Stimulated activated CD8-positive, alpha-beta memory T cell treated with anti-CD3 and anti-CD28 coated beads, Interleukin-7, amount 100 ng/mL, for 4 hours (primary cell): ENCODE results near the gene FGB.

Experiments used
- DNase-seq, 2 donors: peaks; one replicate each; pipeline ENCODE4 v3.0.0-alpha.2; 2020; ENCODE audit warnings: low read depth in 2 of 2

The FGB gene

GRCh38 chr4:154562697-154563254, at the start of gene FGB:
Gene FGB, plus strand, starts transcription at chr4:154563011. Its CDS starts 8 bp downstream, at chr4:154563019.
- no peak for DNase-seq

DNA sequence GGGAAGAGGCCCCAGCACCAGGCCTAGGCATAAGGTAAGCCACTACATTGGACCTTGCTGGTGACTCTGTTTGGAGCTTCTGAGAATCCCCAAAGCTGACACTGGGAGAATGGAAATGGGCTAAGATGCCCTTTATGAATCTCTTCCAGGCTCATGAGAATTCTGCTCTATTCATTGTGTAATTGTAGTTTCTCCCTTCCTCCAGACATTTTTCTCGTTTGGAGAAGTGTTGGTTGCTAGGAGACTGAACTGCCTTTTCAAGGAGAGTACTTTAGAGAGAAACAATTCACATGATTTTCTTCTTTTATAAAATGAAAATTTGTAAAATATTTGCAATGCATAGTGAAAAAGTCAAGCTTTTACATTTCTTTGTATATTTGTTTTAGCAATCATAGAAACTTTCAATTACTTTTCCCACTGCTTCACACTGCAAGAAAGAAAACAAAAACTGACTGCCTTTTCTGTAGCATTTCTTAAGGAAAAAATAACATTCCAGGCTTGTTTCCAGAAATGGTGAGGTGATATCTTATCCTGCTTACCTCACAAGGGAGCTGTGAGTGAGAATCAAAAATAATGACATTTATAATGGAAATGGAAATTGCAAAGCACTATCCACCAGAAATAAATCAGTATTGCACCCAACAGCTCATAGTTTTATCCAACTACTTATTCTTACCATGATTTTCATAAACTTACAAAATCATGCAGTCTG, 46.3 kb upstream of the FGB start:
- DNase-seq, result no peak

DNA sequence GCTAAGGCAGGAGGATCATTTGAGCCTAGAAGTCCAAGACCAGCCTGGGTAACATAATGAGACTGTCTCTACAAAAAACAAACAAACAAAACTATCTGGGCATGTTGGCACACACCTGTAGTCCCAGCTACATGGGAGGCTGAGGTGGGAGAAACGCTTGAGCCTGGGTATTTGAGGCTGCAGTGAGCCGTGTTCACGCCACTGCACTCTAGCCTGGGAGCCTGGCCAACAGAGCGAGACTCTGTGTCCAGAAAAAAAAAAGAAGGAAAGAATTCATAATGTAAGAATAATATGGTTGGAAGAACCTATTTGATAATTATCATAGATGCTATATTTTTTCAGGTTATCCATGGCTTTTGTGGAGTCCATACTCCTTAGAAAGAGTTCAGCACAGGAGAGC, 45.2 kb upstream of the FGB start:
- DNase-seq, result no peak

- no peak for DNase-seq
Observed at GRCh38 chr4:154519214-154519613, 43.6 kb upstream of the FGB start.

- DNase-seq, result no peak
Observed at GRCh38 chr4:154521607-154522006, 41.2 kb upstream of the FGB start.

DNA sequence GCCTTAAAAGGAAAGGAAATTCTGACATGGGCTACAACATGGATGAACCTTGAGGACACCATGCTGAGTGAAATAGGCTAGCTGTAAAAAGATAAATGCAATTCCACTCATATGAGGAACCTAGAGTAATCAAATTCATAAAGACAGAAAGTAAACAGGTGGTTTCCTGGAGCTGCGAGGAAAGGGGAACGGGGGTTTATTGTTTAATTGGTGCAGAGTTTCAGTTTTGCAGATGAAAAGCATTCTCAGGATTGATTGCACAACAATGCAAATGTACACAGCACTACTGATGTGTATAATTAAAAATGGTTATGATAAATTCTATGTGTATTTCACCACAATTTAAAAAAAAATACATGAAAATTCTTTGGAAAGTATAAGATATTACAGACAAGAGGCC, 36.7 kb upstream of the FGB start:
- no peak for DNase-seq

DNA sequence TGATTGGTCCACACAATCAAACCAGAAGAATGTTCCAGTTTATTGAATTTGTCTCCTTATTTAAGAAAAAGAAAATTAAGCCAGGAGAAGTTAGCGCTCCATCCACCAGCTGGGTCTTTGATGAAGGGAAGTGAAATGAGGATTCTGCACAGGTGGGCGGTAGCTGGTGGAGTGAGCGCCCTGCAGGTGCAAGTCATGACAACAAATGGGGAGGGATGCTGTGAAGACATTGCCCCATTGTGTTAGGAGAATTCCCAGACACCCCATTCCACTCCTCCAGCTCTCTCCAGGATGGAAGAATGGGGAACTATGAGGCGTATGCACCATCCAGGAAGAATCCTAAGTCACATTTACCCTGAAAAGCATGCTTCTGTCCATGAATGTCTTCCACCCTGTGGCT, 35.5 kb upstream of the FGB start:
- DNase-seq, result no peak

DNA sequence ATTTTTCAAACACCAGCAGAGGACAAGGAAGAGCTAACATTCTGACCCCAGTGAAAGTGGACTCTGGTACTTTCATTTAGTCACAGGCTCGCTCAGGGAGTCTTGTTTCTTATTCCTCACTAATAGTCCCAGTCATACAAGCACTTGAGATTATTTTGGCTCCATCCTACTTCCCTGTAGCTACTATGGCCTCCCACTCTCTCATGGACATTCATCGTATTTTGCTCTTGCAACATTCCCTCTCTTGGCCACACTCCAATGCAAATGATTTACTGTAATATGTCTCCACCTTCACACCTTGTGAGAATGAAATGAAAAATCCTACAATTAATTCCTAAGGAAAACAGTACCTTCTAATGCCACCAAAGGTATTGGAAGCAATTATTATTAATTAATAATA, 33.9 kb upstream of the FGB start:
- no peak for DNase-seq

- DNase-seq, result no peak
Observed at GRCh38 chr4:154529728-154530519, 32.9 kb upstream of the FGB start.

DNA sequence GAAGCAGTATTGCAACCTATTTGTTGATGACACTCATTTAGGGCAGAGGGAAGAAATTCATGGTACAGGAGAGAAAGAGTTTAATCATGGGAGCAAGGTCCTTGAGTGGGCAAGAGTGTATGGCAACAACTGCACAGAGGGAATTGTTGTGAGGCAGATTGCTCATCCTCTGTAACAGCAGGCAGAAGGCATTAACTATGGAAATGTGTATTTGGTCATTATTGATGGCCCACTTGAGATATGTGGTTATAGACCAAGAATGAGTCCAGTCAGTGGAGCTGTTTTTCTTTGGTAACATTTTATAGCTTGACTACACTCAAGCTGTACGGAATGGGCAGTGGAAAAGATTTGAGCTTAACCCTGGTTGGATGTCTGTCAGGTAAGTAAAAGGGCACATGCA, 28.5 kb upstream of the FGB start:
- no peak for DNase-seq

GRCh38 chr4:154542271-154542879, 20.4 kb upstream of the FGB start:
- no peak for DNase-seq

DNA sequence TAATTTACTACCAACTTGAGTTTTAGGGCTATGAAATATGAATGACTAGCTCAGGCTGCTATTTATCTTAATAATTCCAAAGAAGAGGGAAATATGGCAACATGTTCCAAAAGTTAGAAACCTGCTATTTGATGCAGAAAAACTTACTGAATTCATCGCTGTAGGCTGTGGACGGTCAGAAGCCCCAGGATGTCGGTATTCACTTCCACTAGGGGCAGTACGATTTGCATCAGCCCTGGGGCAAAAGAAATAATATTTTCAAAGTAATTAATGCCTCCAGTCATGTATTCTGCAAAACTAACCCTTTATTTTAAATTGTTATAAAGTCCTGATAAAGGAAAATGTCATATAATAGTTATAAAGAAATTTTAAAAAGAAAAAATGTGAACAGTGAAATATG, 17.1 kb upstream of the FGB start:
- DNase-seq, result no peak

DNA sequence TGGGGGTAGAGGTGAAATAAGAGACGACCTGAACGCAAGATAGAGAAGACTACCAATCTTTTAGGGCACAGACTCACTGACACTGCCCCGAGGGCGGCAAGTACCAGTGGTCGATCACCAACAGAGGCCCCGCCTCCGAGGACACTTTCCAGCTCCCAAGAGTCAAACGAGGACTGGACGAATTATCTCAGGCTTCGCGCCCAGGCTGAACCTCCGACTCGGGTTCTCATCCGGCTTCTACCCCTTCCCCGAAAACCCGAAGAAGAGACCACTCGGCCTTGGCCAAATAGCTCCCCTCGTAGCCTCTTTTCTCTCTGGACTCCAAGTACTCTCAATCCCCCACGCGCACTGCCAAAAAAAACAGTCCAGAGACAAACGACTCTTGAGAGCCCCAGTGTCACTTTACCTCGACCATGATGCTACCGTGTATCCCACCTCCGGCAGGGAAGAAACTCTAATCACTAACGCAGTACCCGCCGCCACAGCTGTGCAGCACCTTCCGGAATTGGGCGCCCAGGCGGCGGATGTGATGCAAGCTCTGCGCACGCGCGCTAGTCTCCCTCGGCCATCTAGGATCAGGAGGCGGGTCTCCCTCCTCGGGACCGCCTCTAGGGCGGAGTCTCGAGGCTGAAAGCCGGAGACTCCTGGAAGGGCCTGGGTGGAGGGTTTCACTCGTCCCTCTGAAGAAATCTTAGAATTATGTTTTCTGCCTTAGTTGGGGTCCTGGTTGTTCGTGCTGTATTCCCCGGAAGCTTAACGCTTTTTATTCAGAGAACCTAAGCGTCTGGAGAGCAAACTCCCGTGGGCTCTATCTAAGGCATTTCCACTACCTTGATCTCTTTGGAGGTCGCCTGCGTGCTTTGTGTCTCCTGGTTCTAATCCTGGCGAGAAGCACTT, 12.7 kb upstream of the FGB start, which contains the start of gene PLRG1:
TSS of gene PLRG1 (minus strand) at position 507 of the 897 bp plus-strand sequence. CDS start at position 415, 92 bp downstream.
- DNase-seq, result peak; percentile 91 to 94

- peak; percentile 47 to 58 for DNase-seq
Observed at GRCh38 chr4:154551872-154552686, 10.7 kb upstream of the FGB start.

DNA sequence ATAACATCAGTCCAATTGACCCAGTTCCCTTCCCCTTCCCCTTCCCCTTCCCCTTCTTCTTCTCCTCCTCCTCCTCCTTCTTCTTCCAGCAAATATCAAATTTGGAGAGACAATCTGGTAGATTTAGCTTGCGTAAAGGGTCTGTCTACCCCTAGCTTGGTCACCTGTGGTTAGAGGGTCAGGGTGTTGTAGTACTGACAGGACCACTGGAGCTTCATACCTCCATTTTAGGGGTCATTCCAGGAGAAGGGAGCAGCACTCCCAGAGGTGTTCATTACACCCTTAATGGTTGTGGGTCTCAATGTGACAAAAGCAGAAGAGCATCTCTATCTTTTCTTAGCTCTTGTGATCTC, 3.7 kb upstream of the FGB start:
- DNase-seq, result no peak

DNA sequence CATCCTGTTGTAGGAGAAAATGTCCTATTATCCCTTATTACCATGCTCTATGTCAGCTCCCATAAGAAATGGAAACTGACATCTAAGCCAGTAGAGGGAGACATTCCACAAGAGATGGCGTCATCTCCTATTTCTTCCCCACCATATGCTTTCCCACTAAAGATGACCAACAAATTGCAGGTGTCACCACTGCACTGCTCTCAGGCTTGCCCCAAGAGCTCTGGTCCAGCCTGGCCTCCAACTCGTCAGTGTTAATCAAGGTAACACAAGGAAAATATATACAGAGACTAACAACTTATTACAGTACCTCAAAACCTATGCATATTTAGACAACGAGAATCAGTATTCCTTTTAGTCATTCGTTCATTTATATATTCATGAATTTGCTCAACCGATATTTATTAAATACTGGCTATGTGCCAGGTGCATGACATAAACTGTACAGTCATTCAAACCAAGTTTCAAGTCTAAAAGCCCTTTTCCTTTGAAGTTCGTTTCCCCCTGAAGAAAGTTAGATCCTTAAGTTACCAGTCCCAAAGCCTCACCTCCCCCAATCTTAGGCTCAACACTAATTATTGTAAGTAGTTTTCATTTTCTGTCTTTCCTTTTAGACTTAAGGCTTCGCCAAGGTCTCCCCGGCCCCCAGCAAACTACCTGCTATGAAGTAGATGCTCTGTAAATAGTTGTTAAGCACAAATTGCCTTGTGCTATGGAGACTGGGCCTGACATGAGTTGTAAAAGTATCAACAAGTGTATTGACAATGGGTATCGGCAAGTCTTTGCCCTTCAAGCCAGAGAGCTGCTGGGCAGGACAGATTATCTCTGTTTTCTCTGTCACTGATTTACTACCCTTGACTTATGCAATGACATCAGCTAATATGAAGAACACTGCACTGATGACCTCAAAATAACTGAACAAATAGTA, 3.1 kb upstream of the FGB start:
- no peak for DNase-seq

GRCh38 chr4:154560419-154560801, 2.4 kb upstream of the FGB start:
- DNase-seq, result no peak

DNA sequence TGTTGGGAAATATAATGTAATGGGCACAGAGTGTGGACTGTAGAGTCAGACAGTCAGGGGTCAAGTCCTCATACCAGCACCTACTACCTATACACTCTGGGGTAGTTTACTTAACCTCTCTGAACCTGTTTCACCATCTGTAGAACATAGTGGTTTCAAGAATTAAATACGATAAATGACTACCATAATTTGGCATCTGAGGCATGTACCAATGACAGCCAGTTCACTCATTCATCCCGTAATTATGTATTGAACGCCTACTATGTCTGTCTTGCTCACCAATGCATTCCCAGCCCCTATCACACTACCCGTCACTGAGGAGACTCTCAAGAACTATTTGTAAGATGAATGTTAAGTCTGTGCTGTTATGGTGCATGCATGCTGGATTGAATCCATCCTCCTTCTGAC, 2.0 kb upstream of the FGB start:
- DNase-seq, result no peak

DNA sequence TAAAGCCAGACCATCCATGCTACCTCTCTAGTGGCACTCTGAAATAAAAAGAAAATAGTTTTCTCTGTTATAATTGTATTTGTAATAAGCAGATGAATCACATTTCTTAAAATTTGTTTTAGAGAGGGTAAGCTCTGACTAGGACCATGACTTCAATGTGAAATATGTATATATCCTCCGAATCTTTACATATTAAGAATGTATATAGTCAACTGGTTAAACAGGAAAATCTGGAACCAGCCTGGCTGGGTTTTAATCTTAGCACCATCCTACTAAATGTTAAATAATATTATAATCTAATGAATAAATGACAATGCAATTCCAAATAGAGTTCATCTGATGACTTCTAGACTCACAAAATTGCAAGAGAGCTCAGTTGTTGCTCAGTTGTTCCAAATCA, 1.5 kb downstream of the FGB start:
- DNase-seq, result no peak

- no peak for DNase-seq
Observed at GRCh38 chr4:154565704-154566103, 2.9 kb downstream of the FGB start.
